Panc1 (cell line): ENCODE results near the gene KRT77.

Experiments
- POLR2AphosphoS5 ChIP-seq: IDR thresholded peaks from 2 replicates; pipeline ENCODE4 v1.6.1; 2012; ENCODE audit warnings: mild to moderate bottlenecking, low read depth, low read length, moderate library complexity
- REST ChIP-seq, 2 experiments: IDR thresholded peaks; 2 replicates each; pipeline ENCODE4 v1.6.1; 2011 to 2012; ENCODE audit warnings: low read depth in 2 of 2, control low read depth in 1 of 2, low read length in 1 of 2, mild to moderate bottlenecking in 1 of 2, moderate library complexity in 1 of 2; ENCODE audit not compliant: insufficient read depth in 1 of 2
- SIN3A ChIP-seq: IDR thresholded peaks from 2 replicates; pipeline ENCODE4 v1.6.1; 2012; ENCODE audit warnings: low read depth, mild to moderate bottlenecking, low read length, moderate library complexity, borderline replicate concordance; ENCODE audit not compliant: insufficient read depth
- TCF7L2 ChIP-seq: IDR thresholded peaks from 2 replicates; pipeline ENCODE4 v1.6.1; 2011; ENCODE audit warnings: mild to moderate bottlenecking, low read depth, low read length, inconsistent platforms
- TF ChIP-seq, protein P1 (sequence below): fragments of 450-650 bp; IDR thresholded peaks from 2 replicates; pipeline ENCODE4 v1.5.1; 2017; ENCODE audit warnings: mild to moderate bottlenecking

- TF ChIP-seq, protein P1, sequence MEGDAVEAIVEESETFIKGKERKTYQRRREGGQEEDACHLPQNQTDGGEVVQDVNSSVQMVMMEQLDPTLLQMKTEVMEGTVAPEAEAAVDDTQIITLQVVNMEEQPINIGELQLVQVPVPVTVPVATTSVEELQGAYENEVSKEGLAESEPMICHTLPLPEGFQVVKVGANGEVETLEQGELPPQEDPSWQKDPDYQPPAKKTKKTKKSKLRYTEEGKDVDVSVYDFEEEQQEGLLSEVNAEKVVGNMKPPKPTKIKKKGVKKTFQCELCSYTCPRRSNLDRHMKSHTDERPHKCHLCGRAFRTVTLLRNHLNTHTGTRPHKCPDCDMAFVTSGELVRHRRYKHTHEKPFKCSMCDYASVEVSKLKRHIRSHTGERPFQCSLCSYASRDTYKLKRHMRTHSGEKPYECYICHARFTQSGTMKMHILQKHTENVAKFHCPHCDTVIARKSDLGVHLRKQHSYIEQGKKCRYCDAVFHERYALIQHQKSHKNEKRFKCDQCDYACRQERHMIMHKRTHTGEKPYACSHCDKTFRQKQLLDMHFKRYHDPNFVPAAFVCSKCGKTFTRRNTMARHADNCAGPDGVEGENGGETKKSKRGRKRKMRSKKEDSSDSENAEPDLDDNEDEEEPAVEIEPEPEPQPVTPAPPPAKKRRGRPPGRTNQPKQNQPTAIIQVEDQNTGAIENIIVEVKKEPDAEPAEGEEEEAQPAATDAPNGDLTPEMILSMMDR, result no peak
- no peak for TF ChIP-seq POLR2AphosphoS5
- TF ChIP-seq REST (IDR thresholded peaks at IDR 0.05; ENCODE audit: insufficient read depth in 1 of 2, low read depth in 2 of 2, low read length in 1 of 2), result no peak
- TF ChIP-seq SIN3A, result no peak
- TF ChIP-seq TCF7L2, result no peak
Observed at GRCh38 chr12:52684431-52684830, 18.9 kb downstream of the KRT77 start.
